IPS DF 6.9 (cell line): ENCODE results near the gene TAF6.

Experiments used
- DNase-seq: peaks from one replicate; pipeline ENCODE4 v3.0.0-alpha.2; 2013; ENCODE audit warnings: low read depth, low spot score
- H3K27ac ChIP-seq: one replicate; pipeline ENCODE4 v1.5.1; 2013; ENCODE audit warnings: low read length, control low read depth
- H3K27me3 ChIP-seq: 2 replicates; pipeline ENCODE4 v1.6.1; 2013; ENCODE audit warnings: mild to moderate bottlenecking, low read length; ENCODE audit not compliant: control insufficient read depth, insufficient read depth
- H3K36me3 ChIP-seq: 2 replicates; pipeline ENCODE4 v1.6.1; 2013; ENCODE audit warnings: low read length; ENCODE audit not compliant: control insufficient read depth, insufficient read depth
- H3K4me1 ChIP-seq: 2 replicates; pipeline ENCODE4 v1.6.1; 2013; ENCODE audit warnings: low read length; ENCODE audit not compliant: control insufficient read depth, insufficient read depth
- H3K4me3 ChIP-seq: 2 replicates; pipeline ENCODE4 v1.5.1; 2013; ENCODE audit warnings: mild to moderate bottlenecking, low read length
- H3K9me3 ChIP-seq: 2 replicates; pipeline ENCODE4 v1.6.1; 2013; ENCODE audit warnings: low read length, inconsistent platforms; ENCODE audit not compliant: control insufficient read depth, insufficient read depth
- WGBS: extraction: QIAGEN DNeasy Blood & Tissue Kit; methylation state at CpG from one replicate; pipeline ENCODE4 v1.1.7; 2013; ENCODE audit warnings: mixed read lengths, missing lambda C conversion rate; ENCODE audit not compliant: insufficient read length, insufficient coverage; 5-methylcytosine and 5-hydroxymethylcytosine counted together

TAF6 gene

DNA sequence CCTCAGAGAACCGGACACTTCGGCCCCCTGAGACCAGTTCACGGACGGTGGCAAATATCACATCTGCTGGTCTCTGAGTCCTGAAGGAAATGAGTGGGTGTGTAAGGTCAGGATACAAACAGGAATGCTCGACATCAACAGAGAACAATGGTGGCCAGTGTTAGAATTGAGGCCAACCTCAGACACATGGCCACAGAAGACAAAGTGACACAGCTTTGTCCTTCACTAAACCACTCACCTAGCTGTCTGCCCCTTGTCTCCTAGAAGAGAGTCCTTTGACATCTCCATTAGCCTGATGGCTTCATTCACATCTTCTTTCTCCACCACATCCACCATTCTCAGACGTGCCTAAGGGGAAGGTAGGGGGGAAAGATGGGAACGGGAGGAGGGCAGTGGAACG lies 26.1 kb downstream of the TAF6 start:
- Histone ChIP-seq H3K27me3 (no peaks in the 10 kb centered on the region), H3K4me3 (no peak overlapping the region), H3K9me3 (no peaks in the 10 kb centered on the region), H3K36me3 (peaks cover 64% of the 10 kb centered on the region), H3K4me1 (no peaks in the 10 kb centered on the region), H3K27ac (no peak overlapping the region)
- DNase-seq = no peak
- no CpG with 5 or more reads among the region's 8 CpGs for WGBS

- Histone ChIP-seq H3K4me1 (no peaks in the 10 kb centered on the region), H3K27me3 (no peaks in the 10 kb centered on the region), H3K27ac (no peak overlapping the region), H3K4me3 (no peak overlapping the region), H3K36me3 (peaks cover 53% of the 10 kb centered on the region), H3K9me3 (no peaks in the 10 kb centered on the region)
- no peak for DNase-seq
- WGBS = no CpG with 5 or more reads among the region's 19 CpGs
These were observed 27.6 kb downstream of the TAF6 start for GRCh38 chr7:100091411-100092181.

DNA sequence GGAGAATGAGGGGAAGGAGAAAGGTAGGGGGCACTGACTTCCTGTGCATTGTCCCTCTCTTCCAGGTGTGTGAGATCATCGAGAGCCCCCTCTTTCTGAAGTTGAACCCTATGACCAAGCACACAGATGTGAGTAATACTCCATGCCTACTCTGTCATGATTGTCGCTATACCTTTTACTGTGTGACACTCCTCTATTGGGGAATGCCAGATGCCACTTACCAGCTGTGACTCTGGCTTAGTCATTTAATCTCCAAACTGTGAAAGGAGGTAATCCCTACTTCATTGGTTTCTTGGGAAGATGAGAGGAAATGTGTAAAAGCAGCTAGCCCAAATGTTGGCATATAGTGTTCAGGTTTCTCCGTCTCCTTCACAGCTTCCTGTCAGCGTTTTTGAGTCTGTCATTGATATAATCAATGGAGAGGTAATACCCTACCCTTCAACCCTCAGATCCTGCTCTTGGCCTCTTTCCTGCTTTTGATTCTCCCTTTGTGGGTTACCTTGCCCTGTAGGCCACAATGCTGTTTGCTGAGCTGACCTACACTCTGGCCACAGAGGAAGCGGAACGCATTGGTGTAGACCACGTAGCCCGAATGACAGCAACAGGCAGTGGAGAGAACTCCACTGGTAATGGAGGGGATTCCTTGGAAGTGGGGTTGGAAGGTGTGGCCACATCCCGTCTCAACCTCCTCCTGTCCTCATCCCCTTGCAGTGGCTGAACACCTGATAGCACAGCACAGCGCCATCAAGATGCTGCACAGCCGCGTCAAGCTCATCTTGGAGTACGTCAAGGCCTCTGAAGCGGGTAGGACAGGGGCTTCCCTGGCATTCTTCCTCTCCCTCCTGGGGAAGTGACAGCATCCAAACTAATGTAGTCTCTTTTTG lies 28.4 kb downstream of the TAF6 start:
- Histone ChIP-seq H3K27ac (no peak overlapping the region), H3K9me3 (no peaks in the 10 kb centered on the region), H3K27me3 (no peaks in the 10 kb centered on the region), H3K36me3 (peaks cover 47% of the 10 kb centered on the region), H3K4me1 (no peaks in the 10 kb centered on the region), H3K4me3 (no peak overlapping the region)
- DNase-seq = no peak
- no CpG with 5 or more reads among the region's 14 CpGs for WGBS

DNA sequence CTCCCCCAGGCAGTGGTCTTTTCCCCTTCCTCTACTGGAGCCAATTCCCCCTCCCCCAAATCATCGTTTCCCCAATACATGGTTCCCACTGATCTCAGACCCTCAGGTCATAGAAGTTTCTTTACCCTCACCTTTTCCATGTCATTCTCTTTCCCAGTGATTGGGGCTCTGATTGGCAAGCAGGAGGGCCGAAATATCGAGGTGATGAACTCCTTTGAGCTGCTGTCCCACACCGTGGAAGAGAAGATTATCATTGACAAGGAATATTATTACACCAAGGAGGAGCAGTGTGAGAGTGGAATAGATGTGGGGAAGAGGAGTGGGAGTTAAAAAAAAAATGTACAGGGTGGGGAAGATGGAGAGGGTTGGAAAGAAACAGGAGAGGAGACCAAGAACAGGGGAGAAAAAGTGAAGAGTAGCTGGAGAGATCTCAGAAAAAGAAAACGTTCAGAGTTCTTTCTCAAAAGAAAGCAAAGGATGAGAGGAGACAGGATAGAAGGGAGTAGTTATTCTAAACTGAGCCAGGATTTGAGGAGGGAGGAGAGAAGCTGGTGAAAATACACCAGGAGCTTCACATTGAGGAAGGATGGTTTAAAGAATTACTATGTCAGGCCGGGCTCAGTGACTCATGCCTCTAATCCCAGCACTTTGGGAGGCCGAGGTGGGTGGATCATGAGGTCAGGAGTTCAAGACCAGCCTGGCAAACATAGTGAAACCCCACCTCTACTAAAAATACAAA lies 29.5 kb downstream of the TAF6 start:
- H3K4me1 ChIP-seq = no peaks in the 10 kb centered on the region
- H3K27me3 ChIP-seq = no peaks in the 10 kb centered on the region
- no peak overlapping the region for H3K27ac ChIP-seq
- no CpG with 5 or more reads among the region's 7 CpGs for WGBS
- DNase-seq = no peak
- peaks cover 37% of the 10 kb centered on the region for H3K36me3 ChIP-seq
- H3K4me3 ChIP-seq = peak overlapping the region; percentile 88; the same call in 1 of the 2 replicates
- no peaks in the 10 kb centered on the region for H3K9me3 ChIP-seq

GRCh38 chr7:100088621-100089457 lies 30.3 kb downstream of the TAF6 start, which contains the start of gene COPS6:
TSS of gene COPS6 (plus strand) at chr7:100088969. CDS start at chr7:100088991, 22 bp downstream.
- no peak within 1 kb of the TSS for H3K27ac ChIP-seq
- H3K4me3 ChIP-seq = peak within 1 kb of the TSS; percentile 88
- WGBS = no CpG with 5 or more reads among the region's 68 CpGs
- no peaks in the 10 kb centered on the region for H3K9me3 ChIP-seq
- no peak for DNase-seq
- peaks cover 33% of the 10 kb centered on the region for H3K36me3 ChIP-seq
- H3K27me3 ChIP-seq = no peaks in the 10 kb centered on the region
- H3K4me1 ChIP-seq = no peaks in the 10 kb centered on the region

DNA sequence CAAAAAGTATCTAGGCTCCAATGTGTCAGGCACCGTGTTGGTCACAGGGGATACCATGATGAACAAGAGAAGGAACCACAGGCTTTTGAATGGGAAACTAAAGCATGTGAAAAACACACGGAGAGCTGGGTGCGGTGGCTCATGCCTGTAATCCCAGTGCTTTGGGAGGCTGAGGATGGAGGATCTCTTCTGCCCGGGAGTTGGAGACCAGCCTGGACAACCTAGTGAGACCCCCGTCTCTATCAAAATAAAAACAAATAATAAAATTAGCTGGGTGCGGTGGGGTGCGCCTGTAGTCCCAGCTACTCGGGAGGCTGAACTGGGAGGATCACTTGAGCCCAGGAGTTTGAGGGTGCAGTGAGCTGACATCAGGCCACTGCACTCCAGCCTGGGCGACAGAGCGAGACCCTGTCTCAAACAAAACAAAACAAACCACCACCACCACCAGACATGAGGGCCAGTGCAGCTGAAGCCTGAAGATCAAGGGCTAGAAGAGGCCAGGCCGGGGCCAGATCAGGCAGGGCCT lies 31.0 kb downstream of the TAF6 start:
- Histone ChIP-seq H3K4me3 (peak overlapping the region; percentile 88; the same call in 1 of the 2 replicates), H3K4me1 (no peaks in the 10 kb centered on the region), H3K27me3 (no peaks in the 10 kb centered on the region), H3K27ac (no peak overlapping the region), H3K9me3 (no peaks in the 10 kb centered on the region), H3K36me3 (peaks cover 26% of the 10 kb centered on the region)
- no peak for DNase-seq
- WGBS = no CpG with 5 or more reads among the region's 11 CpGs

DNA sequence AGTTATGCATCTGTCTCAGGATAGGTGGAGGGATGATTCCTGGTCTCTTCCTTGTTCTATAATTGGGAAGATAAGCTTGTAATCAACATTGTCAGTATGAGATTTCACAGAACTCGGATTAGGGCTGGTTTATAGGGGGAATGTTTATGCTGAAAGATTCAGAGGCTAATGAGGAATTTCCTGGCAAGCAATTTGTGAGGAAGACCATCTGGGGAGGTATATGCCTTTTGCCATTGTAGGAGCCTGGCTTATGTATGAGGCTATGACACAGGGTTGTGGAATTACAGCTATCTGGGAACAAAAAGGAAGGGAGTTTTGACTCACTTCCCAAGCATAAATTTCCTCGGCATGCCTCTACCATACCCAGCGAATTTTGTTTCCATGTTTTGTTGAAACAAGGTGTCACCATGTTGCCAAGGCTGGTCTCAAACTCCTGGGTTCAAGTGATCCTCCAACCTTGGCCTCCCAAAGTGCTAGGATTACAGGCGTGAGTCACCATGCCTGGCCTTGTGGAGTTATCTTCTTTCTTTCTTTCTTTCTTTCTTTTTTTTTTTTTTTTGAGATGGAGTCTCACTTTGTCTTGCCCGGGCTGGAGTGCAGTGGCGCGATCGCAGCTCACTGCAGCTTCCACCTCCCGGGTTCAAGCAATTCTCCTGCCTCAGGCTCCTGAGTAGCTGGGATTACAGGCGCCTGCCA lies 32.0 kb downstream of the TAF6 start:
- Histone ChIP-seq H3K27me3 (no peaks in the 10 kb centered on the region), H3K27ac (no peak overlapping the region), H3K36me3 (peaks cover 17% of the 10 kb centered on the region; the same call in 1 of the 2 replicates), H3K9me3 (no peaks in the 10 kb centered on the region), H3K4me3 (no peak overlapping the region), H3K4me1 (no peaks in the 10 kb centered on the region)
- WGBS = no CpG with 5 or more reads among the region's 10 CpGs
- no peak for DNase-seq

GRCh38 chr7:100085515-100085914 lies 33.6 kb downstream of the TAF6 start:
- no peaks in the 10 kb centered on the region for H3K9me3 ChIP-seq
- no peak for DNase-seq
- no peak overlapping the region for H3K4me3 ChIP-seq
- H3K36me3 ChIP-seq = peaks cover 3% of the 10 kb centered on the region; the same call in 1 of the 2 replicates
- H3K27me3 ChIP-seq = no peaks in the 10 kb centered on the region
- no peaks in the 10 kb centered on the region for H3K4me1 ChIP-seq
- no CpG with 5 or more reads among the region's 3 CpGs for WGBS
- H3K27ac ChIP-seq = no peak overlapping the region

- H3K27ac ChIP-seq = no peak overlapping the region
- H3K9me3 ChIP-seq = no peaks in the 10 kb centered on the region
- DNase-seq = no peak
- H3K4me3 ChIP-seq = no peak overlapping the region
- H3K4me1 ChIP-seq = peaks cover 3% of the 10 kb centered on the region; the same call in 1 of the 2 replicates
- H3K27me3 ChIP-seq = no peaks in the 10 kb centered on the region
- WGBS = no CpG with 5 or more reads among the region's 4 CpGs
- H3K36me3 ChIP-seq = peaks cover 4% of the 10 kb centered on the region; the same call in 1 of the 2 replicates
These were observed 36.2 kb downstream of the TAF6 start for GRCh38 chr7:100082978-100083377.
